B cell (primary cell): Measurements from ENCODE around the gene CATSPER1. TPM values are rescaled to one million over a fixed set of nuclear protein-coding genes. Genes with fewer than 3 reads are reported as not detected.

Experiments used
- ATAC-seq: fragments of 200-7000 bp; cut with Tn5 transposase; one replicate; pipeline ENCODE4 v1.10.0; 2021; ENCODE audit warnings: low read depth, mild to moderate bottlenecking, moderate number of reproducible peaks, moderate library complexity
- CTCF ChIA-PET: fragments of 350-600 bp; sonication (Branson Sonifier 250); formaldehyde crosslinking; loops from one replicate; lab custom pipeline; 2021; ENCODE audit warnings: antibody characterized with exemption, inconsistent platforms; lab: Charles Lee
- POLR2A ChIA-PET: fragments of 350-600 bp; sonication (Branson Sonifier 250); formaldehyde crosslinking; loops from one replicate; lab custom pipeline; 2021; ENCODE audit warnings: antibody characterized with exemption; lab: Charles Lee
- DNase-seq: peaks from one replicate; pipeline ENCODE4 v3.0.0; 2013
- H2AFZ ChIP-seq: 2 replicates; pipeline ENCODE4 v1.6.1; 2012; ENCODE audit warnings: mild to moderate bottlenecking, low read depth, low read length; ENCODE audit not compliant: insufficient read depth, poor library complexity, severe bottlenecking
- H3K27ac ChIP-seq, 2 donors: 1 replicate in 1 of 2; 2 replicates in 1 of 2; pipeline ENCODE4 v1.5.1; 2012 to 2013; ENCODE audit warnings: low read length in 2 of 2, mild to moderate bottlenecking in 2 of 2, moderate library complexity in 1 of 2
- H3K27me3 ChIP-seq, 4 experiments: fragments of 200-600 bp in 1 of 4; sonication (generic) in 1 of 4; replicated peaks in 1 of 4; 1 replicate in 2 of 4; 2 replicates in 2 of 4; pipeline versions ENCODE4 v1.6.1 to v1.7.0; 2013 to 2016; ENCODE audit warnings: low read length in 3 of 4, mild to moderate bottlenecking in 2 of 4, mixed read lengths in 1 of 4, moderate library complexity in 1 of 4; ENCODE audit not compliant: insufficient read depth in 4 of 4, control insufficient read depth in 3 of 4; ENCODE audit errors: control extremely low read depth in 1 of 4
- H3K36me3 ChIP-seq, 2 experiments: replicated peaks in 1 of 2; 1 replicate in 1 of 2; 2 replicates in 1 of 2; pipeline versions ENCODE4 v1.6.1 to v1.7.1; 2013; ENCODE audit warnings: low read length in 1 of 2; ENCODE audit not compliant: insufficient read depth in 2 of 2, control insufficient read depth in 1 of 2; ENCODE audit errors: control extremely low read depth in 1 of 2, extremely low read depth in 1 of 2
- H3K4me1 ChIP-seq, 2 donors: fragments of 200-600 bp in 1 of 2; sonication (generic) in 1 of 2; 1 replicate in 1 of 2; 2 replicates in 1 of 2; pipeline versions ENCODE4 v1.5.1 to v1.6.1; 2013 to 2017; ENCODE audit warnings: low read length in 2 of 2; ENCODE audit not compliant: control insufficient read depth in 2 of 2, insufficient read depth in 2 of 2
- H3K4me2 ChIP-seq: replicated peaks from 2 replicates; pipeline ENCODE3; 2012; ENCODE audit warnings: mild to moderate bottlenecking, low read depth, low read length; ENCODE audit not compliant: poor library complexity, severe bottlenecking
- H3K4me3 ChIP-seq, 5 experiments: fragments of 200-600 bp in 1 of 5; sonication (generic) in 1 of 5; 1 replicate in 3 of 5; 2 replicates in 2 of 5; pipeline versions ENCODE4 v1.5.1 to v1.7.0; 2011 to 2016; ENCODE audit warnings: low read length in 4 of 5, mild to moderate bottlenecking in 4 of 5, low read depth in 2 of 5, control low read depth in 1 of 5, moderate library complexity in 1 of 5; ENCODE audit not compliant: insufficient read depth in 1 of 5; ENCODE audit errors: control extremely low read depth in 1 of 5, extremely low read depth in 1 of 5
- H3K79me2 ChIP-seq: fragments of 200-600 bp; sonication (generic); one replicate; pipeline ENCODE4 v1.6.0; 2016; ENCODE audit warnings: low read length; ENCODE audit not compliant: control insufficient read depth, insufficient read depth
- H3K9ac ChIP-seq: fragments of 200-600 bp; sonication (generic); 2 replicates; pipeline ENCODE4 v1.6.1; 2017; ENCODE audit warnings: mild to moderate bottlenecking, low read length, moderate library complexity
- H3K9me3 ChIP-seq, 3 donors: one replicate each; pipeline versions ENCODE4 v1.6.1 to v1.7.1; 2013; ENCODE audit warnings: low read length in 2 of 3; ENCODE audit not compliant: control insufficient read depth in 2 of 3, insufficient read depth in 1 of 3; ENCODE audit errors: control extremely low read depth in 1 of 3
- H4K20me1 ChIP-seq: 2 replicates; pipeline ENCODE4 v1.6.0; 2012; ENCODE audit warnings: mild to moderate bottlenecking, low read length; ENCODE audit not compliant: insufficient read depth, control insufficient read depth, poor library complexity, severe bottlenecking
- H3K27ac Mint-ChIP-seq: one replicate; pipeline ENCODE4 v1.8.0; 2021; ENCODE audit warnings: mixed read lengths
- H3K27me3 Mint-ChIP-seq: one replicate; pipeline ENCODE4 v1.8.0; 2021; ENCODE audit warnings: mixed read lengths
- H3K4me1 Mint-ChIP-seq: one replicate; pipeline ENCODE4 v1.8.0; 2021; ENCODE audit warnings: mixed read lengths
- H3K4me3 Mint-ChIP-seq: one replicate; pipeline ENCODE4 v1.8.0; 2021; ENCODE audit warnings: mixed read lengths
- H3K9me3 Mint-ChIP-seq: one replicate; pipeline ENCODE4 v1.8.0; 2022; ENCODE audit warnings: mixed read lengths; ENCODE audit not compliant: insufficient read depth
- EZH2 ChIP-seq: IDR thresholded peaks from 2 replicates; pipeline ENCODE4 v1.6.1; 2012; ENCODE audit warnings: borderline replicate concordance, low read depth, mild to moderate bottlenecking, moderate library complexity, low read length; ENCODE audit not compliant: insufficient read depth, poor library complexity, severe bottlenecking
- WGBS: methylation state at CpG from one replicate; pipeline ENCODE4 v1.1.5; 2013; ENCODE audit warnings: missing lambda C conversion rate; ENCODE audit not compliant: insufficient coverage; 5-methylcytosine and 5-hydroxymethylcytosine counted together
- intact Hi-C: fragments of 100-400 bp; cut with micrococcal nuclease; formaldehyde crosslinking; loops from one replicate; pipeline ENCODE4 v1.10.0; 2022
- polyA plus RNA-seq: library from polyadenylated mRNA; depleted of rRNA; stranded (reverse); fragments of >200 nt; gene quantifications from 2 replicates; pipeline ENCODE4 v1.2.3, GENCODE V29; 2012
- total RNA-seq, 2 donors: library from RNA; stranded (reverse); fragments of 120-200 nt in 1 of 2; gene quantifications; 1 replicate in 1 of 2; 2 replicates in 1 of 2; pipeline versions ENCODE4 v1.2.3 to v1.2.4, GENCODE V29; 2013 to 2022
- TF ChIP-seq, protein P1 (sequence below): fragments of 200-600 bp; IDR thresholded peaks from one replicate; pipeline ENCODE4 v1.8.0; 2022; ENCODE audit warnings: antibody characterized with exemption, mild to moderate bottlenecking

The CATSPER1 gene
- total and polyA plus RNA-seq, 2 donors (not counting 1 experiment from before 2014, with no cell fraction given) = not detected

DNA sequence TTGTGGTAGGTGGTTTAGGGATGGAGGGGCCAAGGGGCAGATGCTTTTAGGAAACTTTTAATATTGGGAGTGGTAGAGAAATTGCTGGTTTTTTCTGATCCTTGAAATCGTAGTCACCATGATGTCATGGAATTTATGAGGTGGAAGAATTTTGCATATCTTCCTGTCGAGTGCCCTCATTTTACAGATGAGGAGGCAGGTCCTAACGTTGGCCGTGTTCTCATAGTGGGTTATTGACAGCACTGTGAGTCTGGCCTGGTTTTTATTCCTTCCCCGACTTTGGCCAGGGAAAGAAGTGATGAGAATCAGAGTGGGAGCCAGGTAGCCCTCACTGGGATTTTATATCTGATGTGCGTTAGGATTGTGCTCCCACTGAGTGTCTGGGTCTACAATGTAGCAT lies 35.0 kb upstream of the CATSPER1 start:
- peaks cover 59% of the 10 kb centered on the region for H3K79me2 ChIP-seq
- H2AFZ ChIP-seq = no peak overlapping the region
- WGBS = 49% methylated on average over 5 of the region's 6 CpGs
- ATAC-seq = no peak
- peaks cover 4 to 96% of the 10 kb centered on the region in 2 experiments for H3K36me3 ChIP-seq
- no peaks in the 10 kb centered on the region for H3K9me3 Mint-ChIP-seq
- TF ChIP-seq EZH2 = no peak
- TF ChIP-seq, protein P1, sequence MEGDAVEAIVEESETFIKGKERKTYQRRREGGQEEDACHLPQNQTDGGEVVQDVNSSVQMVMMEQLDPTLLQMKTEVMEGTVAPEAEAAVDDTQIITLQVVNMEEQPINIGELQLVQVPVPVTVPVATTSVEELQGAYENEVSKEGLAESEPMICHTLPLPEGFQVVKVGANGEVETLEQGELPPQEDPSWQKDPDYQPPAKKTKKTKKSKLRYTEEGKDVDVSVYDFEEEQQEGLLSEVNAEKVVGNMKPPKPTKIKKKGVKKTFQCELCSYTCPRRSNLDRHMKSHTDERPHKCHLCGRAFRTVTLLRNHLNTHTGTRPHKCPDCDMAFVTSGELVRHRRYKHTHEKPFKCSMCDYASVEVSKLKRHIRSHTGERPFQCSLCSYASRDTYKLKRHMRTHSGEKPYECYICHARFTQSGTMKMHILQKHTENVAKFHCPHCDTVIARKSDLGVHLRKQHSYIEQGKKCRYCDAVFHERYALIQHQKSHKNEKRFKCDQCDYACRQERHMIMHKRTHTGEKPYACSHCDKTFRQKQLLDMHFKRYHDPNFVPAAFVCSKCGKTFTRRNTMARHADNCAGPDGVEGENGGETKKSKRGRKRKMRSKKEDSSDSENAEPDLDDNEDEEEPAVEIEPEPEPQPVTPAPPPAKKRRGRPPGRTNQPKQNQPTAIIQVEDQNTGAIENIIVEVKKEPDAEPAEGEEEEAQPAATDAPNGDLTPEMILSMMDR = no peak
- H3K4me2 ChIP-seq = no peak overlapping the region
- peak overlapping the region; percentile 2 for H3K27ac Mint-ChIP-seq
- peak overlapping the region in 1 of 2 donors; percentile 5 for H3K27ac ChIP-seq
- ChIA-PET CTCF (interaction anchor here (1.1 kb wide), 1 partner anchor 76 kb away, joined by 3 read pairs; no protein-coding TSS in a partner anchor), POLR2A (no interaction called here)
- H3K27me3 ChIP-seq = no peaks in the 10 kb centered on the region
- H3K4me3 ChIP-seq = no peak overlapping the region
- H4K20me1 ChIP-seq = peaks cover 22% of the 10 kb centered on the region
- no peak overlapping the region for H3K9ac ChIP-seq
- intact Hi-C loops = no loop called here
- no peak for DNase-seq
- H3K4me3 Mint-ChIP-seq = no peak overlapping the region
- peaks cover 0 to 6% of the 10 kb centered on the region in 2 donors for H3K4me1 ChIP-seq
- peaks cover 25% of the 10 kb centered on the region for H3K4me1 Mint-ChIP-seq
- H3K9me3 ChIP-seq = no peaks in the 10 kb centered on the region
- H3K27me3 Mint-ChIP-seq = no peaks in the 10 kb centered on the region

GRCh38 chr11:66059966-66060680 lies 33.8 kb upstream of the CATSPER1 start:
- Histone ChIP-seq H3K36me3 (peaks cover 4 to 96% of the 10 kb centered on the region in 2 experiments), H3K27me3 (no peaks in the 10 kb centered on the region), H3K4me2 (no peak overlapping the region), H3K9me3 (no peaks in the 10 kb centered on the region), H3K27ac (no peak overlapping the region), H3K79me2 (peaks cover 67% of the 10 kb centered on the region), H3K4me1 (peaks cover 0 to 6% of the 10 kb centered on the region in 2 donors), H3K9ac (no peak overlapping the region), H2AFZ (no peak overlapping the region), H3K4me3 (no peak overlapping the region), H4K20me1 (peaks cover 26% of the 10 kb centered on the region)
- Mint-ChIP-seq H3K9me3 (no peaks in the 10 kb centered on the region), H3K4me3 (no peak overlapping the region), H3K27me3 (no peaks in the 10 kb centered on the region), H3K27ac (no peak overlapping the region), H3K4me1 (peaks cover 21% of the 10 kb centered on the region)
- DNase-seq (no peak), ATAC-seq (no peak)
- POLR2A ChIA-PET = no interaction called here
- TF ChIP-seq EZH2 = no peak
- TF ChIP-seq, protein P1 = no peak
- WGBS = 96% methylated on average over 7 of the region's 8 CpGs
- CTCF ChIA-PET = interaction anchor here (1.1 to 3.0 kb wide), 4 partner anchors 8 to 77 kb away, joined by 3 to 17 read pairs (median 4); no protein-coding TSS in a partner anchor
- intact Hi-C loops = no loop called here
